Superior temporal gyrus (tissue), 1 donor: ENCODE measurements around the gene GPR149.
"Not testable (repeated sequence)": the region's sequence is repeated elsewhere in the genome, so short reads cannot be mapped to it uniquely, and the experiment has no call there.

ENCODE experiments used
- DNase-seq: peaks from one replicate; pipeline ENCODE4 v3.0.0-alpha.2; 2016; ENCODE audit errors: extremely low spot score

Gene GPR149, protein sequence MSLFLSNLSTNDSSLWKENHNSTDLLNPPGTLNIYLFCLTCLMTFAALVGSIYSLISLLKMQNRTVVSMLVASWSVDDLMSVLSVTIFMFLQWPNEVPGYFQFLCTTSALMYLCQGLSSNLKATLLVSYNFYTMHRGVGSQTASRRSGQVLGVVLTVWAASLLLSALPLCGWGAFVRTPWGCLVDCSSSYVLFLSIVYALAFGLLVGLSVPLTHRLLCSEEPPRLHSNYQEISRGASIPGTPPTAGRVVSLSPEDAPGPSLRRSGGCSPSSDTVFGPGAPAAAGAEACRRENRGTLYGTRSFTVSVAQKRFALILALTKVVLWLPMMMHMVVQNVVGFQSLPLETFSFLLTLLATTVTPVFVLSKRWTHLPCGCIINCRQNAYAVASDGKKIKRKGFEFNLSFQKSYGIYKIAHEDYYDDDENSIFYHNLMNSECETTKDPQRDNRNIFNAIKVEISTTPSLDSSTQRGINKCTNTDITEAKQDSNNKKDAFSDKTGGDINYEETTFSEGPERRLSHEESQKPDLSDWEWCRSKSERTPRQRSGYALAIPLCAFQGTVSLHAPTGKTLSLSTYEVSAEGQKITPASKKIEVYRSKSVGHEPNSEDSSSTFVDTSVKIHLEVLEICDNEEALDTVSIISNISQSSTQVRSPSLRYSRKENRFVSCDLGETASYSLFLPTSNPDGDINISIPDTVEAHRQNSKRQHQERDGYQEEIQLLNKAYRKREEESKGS

DNA sequence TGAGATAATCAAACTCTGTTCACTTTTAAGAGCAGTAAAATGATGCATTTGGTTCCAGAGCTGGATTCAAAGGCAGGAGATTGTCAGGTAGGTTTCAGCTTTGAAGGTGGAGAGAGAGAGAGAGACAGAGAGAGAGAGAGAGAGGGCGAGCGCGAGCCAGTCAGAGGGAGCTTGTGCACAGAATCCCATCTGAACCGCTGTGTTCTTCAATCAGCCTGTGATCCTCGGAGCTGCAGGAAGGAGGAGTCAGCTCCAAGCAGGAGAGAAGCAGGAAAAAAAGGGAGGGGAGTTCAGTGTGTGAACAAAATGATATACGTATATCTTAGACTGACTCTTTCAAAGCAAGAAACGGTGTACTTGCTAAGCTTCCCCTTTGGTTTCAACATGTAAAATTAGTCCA is at the start of gene GPR149:
Gene GPR149 (minus strand): TSS at position 177 of the 400 bp plus-strand sequence. CDS start 575 bp downstream, outside the sequence.
- no peak for DNase-seq

- DNase-seq, result no peak
These were observed 43.8 kb upstream of the GPR149 start for GRCh38 chr3:154473769-154474168.

DNA sequence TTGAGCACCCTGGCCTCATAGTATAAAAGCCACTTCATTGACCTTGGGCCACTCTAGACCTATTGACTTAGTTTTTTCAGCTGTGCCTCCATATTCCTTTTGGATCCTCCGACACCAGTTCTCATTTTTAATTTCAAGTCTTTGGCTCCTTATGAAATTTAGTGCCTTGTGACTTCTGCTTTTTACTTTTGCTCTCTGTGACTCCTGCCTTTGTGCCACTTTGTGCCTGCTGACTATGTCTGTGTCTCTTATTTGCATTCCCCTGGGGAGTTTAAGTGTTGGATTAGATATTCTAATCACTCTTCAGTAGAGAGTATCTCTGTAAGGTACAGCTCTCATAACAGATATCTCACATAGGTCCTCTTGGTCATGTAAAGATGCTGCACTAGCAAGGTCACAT is 39.6 kb upstream of the GPR149 start:
- DNase-seq, result no peak

GRCh38 chr3:154464440-154465190 is 34.6 kb upstream of the GPR149 start:
- DNase-seq, result no peak

DNA sequence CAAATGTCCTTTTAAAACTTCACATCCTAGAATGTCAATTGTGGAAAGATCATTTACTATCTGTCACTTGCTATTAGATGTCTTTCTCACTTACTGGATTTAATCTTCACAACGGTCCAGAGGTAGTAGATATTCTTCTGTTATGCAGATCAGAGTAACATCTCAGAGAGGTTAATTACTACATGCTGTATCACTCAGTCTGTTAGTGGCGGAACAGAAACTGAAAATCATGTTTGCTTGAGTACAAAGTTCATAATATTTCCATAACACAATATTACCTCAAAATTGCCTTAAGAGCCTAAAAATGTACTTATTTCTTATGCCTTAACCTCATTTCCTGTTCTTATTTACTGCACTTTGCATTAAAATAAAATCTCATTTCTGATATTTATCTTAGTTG is 28.6 kb upstream of the GPR149 start:
- no peak for DNase-seq

DNA sequence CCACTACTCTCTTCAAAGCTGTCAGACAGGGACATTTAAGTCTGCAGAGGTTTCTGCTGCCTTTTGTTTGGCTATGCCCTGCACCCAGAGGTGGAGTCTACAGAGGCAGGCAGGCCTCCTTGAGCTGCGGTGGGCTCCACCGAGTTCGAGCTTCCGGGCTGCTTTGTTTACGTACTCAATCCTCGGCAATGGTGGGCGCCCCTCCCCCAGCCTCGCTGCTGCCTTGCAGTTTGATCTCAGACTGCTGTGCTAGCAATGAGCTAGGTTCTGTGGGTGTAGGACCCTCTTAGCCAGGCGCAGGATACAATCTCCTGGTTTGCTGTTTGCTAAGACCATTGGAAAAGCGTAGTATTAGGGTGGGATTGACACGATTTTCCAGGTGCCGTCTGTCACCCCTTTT is 9.1 kb upstream of the GPR149 start:
- DNase-seq, result not testable (repeated sequence)

GRCh38 chr3:154431043-154431442 is 1.1 kb upstream of the GPR149 start:
- no peak for DNase-seq

- DNase-seq, result no peak
These were observed 1.4 kb downstream of the GPR149 start for GRCh38 chr3:154428286-154429206.

GRCh38 chr3:154427685-154428285 is 2.2 kb downstream of the GPR149 start:
- DNase-seq, result no peak

DNA sequence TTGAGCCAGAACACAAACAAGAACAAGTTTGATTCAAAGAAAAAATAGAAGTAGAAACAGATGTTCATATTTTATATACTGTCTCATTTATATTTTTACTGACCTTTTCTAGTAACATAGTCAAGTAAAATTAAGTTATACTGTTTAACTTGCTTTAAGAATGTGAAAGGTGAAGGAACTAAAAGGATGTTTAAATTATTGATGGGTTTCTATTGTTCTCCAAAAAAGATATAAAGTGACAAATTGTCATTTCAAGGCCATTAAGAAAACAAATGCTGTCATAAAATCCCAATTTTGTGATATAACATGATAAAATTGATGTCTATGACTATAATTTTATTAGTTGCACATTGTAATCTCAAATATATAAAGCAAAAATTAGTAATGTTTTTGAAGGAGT is 7.3 kb downstream of the GPR149 start:
- no peak for DNase-seq

- DNase-seq, result no peak
These were observed 8.9 kb downstream of the GPR149 start for GRCh38 chr3:154421083-154421482.

GRCh38 chr3:154398084-154398967 is 31.7 kb downstream of the GPR149 start:
- no peak for DNase-seq

GRCh38 chr3:154389861-154390260 is 40.1 kb downstream of the GPR149 start:
- no peak for DNase-seq

DNA sequence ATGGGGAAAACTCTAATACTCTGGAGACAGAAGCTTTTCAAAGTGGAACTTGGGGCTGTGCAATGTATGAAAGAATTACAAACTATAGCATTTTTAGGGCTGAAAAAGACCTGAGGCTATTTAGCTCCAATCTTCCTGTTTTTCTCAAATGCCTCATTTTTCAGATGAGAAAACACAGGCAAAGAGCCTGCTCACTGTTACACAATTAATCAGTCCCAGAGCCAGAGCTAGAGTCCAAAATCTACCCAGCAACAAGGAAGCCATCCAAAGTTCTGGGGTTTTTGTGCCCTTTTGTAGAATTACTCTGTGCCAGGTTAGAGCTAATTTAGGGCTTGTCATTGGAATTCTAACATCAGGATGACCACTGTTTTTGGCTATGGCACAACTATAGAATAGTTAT is 45.5 kb downstream of the GPR149 start:
- DNase-seq, result peak; percentile 18

DNA sequence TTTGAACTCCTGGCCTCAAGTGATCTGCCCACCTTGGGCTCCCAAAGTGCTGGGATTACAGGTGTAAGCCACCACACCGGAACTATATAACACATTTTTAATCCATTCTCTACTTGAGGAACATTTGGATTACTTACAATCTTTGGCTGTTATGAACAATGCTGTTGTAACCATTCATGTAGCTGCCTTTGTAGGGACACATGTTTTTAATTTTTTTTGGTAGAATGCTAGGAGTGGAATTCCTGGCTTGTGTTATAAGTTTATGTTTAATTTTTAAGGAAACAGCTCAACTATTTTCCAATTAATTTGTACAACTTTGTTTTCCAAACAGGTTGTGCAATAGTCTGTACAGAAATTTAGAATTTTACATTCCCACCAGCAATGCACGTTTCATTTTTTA is 51.7 kb downstream of the GPR149 start:
- DNase-seq, result no peak

GRCh38 chr3:154367221-154367620 is 62.8 kb downstream of the GPR149 start:
- no peak for DNase-seq

GRCh38 chr3:154364849-154365248 is 65.1 kb downstream of the GPR149 start:
- no peak for DNase-seq

- no peak for DNase-seq
These were observed 68.9 kb downstream of the GPR149 start for GRCh38 chr3:154361099-154361498.

GRCh38 chr3:154356009-154356408 is 74.0 kb downstream of the GPR149 start:
- no peak for DNase-seq

- DNase-seq, result no peak
These were observed 80.8 kb downstream of the GPR149 start for GRCh38 chr3:154349223-154349622.
